HUDEP-2 (cell line): ENCODE data around the gene SYT5.
A peak's percentile ranks its signal among the peaks of the same experiment; 100 is the strongest.
"Not testable (repeated sequence)": the region's sequence is repeated elsewhere in the genome, so short reads cannot be mapped to it uniquely, and the experiment has no call there.

Source experiments
- DNase-seq, 76 experiments: peaks; one replicate each; lab custom pipeline; 2025; ENCODE audit not compliant: unreplicated experiment in 76 of 76; lab: John Stamatoyannopoulos, UW

The SYT5 gene

GRCh38 chr19:55179606-55180484, at the start of gene SYT5:
TSS of gene SYT5 (minus strand) at chr19:55180289. CDS start at chr19:55179041, 1,248 bp downstream.
- peak in 51 of 76 experiments; percentile 9 to 75 (median 51) for DNase-seq

GRCh38 chr19:55229789-55230182, 49.7 kb upstream of the SYT5 start:
- DNase-seq: no peak

GRCh38 chr19:55229145-55229788, 49.2 kb upstream of the SYT5 start:
- DNase-seq: peak in 1 of 76 experiments; percentile 52

- DNase-seq: peak in 75 of 76 experiments; percentile 70 to 99 (median 95)
These were observed 48.4 kb upstream of the SYT5 start, which contains the start of gene TMEM86B for GRCh38 chr19:55228403-55229031. TSS of gene TMEM86B (minus strand) at chr19:55228763. CDS start at chr19:55228741, 22 bp downstream.

GRCh38 chr19:55228015-55228391, 47.9 kb upstream of the SYT5 start:
- no peak for DNase-seq

GRCh38 chr19:55227241-55228014, 47.3 kb upstream of the SYT5 start:
- DNase-seq: peak in 2 of 76 experiments; percentile 19 to 22

GRCh38 chr19:55226788-55227187, 46.7 kb upstream of the SYT5 start:
- no peak for DNase-seq

- DNase-seq: no peak
These were observed 46.2 kb upstream of the SYT5 start for GRCh38 chr19:55226273-55226672.

GRCh38 chr19:55225415-55225958, 45.4 kb upstream of the SYT5 start:
- peak in 1 of 76 experiments; percentile 13 for DNase-seq

GRCh38 chr19:55224679-55225414, 44.8 kb upstream of the SYT5 start:
- not testable (repeated sequence) for DNase-seq

GRCh38 chr19:55224038-55224665, 44.1 kb upstream of the SYT5 start:
- DNase-seq: no peak

- DNase-seq: no peak
These were observed 43.4 kb upstream of the SYT5 start for GRCh38 chr19:55223291-55224037.

GRCh38 chr19:55220525-55220924, 40.4 kb upstream of the SYT5 start:
- no peak for DNase-seq

- DNase-seq: peak in 67 of 76 experiments; percentile 26 to 85 (median 67)
These were observed 36.5 kb upstream of the SYT5 start for GRCh38 chr19:55216461-55217198.

- no peak for DNase-seq
These were observed 33.5 kb upstream of the SYT5 start for GRCh38 chr19:55213547-55213946.

GRCh38 chr19:55212447-55212846, 32.4 kb upstream of the SYT5 start:
- peak in 49 of 76 experiments; percentile 14 to 86 (median 46) for DNase-seq

GRCh38 chr19:55209693-55210472, 29.8 kb upstream of the SYT5 start:
- no peak for DNase-seq
